Lung (tissue), 12 donors: ENCODE results near the gene CEMIP. TPM values are rescaled to one million over a fixed set of nuclear protein-coding genes. Genes with fewer than 3 reads are reported as not detected.

Source experiments
- ATAC-seq: fragments of 200-7000 bp; cut with Tn5 transposase; one replicate; pipeline ENCODE4 v1.9.1; 2020; ENCODE audit warnings: moderate number of reproducible peaks; ENCODE audit not compliant: insufficient read depth, low FRiP score
- DNase-seq, 3 donors: peaks; one replicate each; pipeline ENCODE4 v3.0.0-alpha.2; 2013 to 2017
- H3K27ac ChIP-seq, 2 donors: one replicate each; pipeline ENCODE4 v1.5.1; 2013; ENCODE audit warnings: mild to moderate bottlenecking in 2 of 2, moderate library complexity in 2 of 2, control low read depth in 1 of 2, inconsistent platforms in 1 of 2, low read depth in 1 of 2, low read length in 1 of 2
- H3K27me3 ChIP-seq, 3 donors: one replicate each; pipeline ENCODE4 v1.5.1; 2013; ENCODE audit warnings: low read length in 2 of 3; ENCODE audit not compliant: control insufficient read depth in 3 of 3, insufficient read depth in 3 of 3
- H3K36me3 ChIP-seq, 4 donors: one replicate each; pipeline ENCODE4 v1.5.1; 2013; ENCODE audit warnings: low read length in 4 of 4, mild to moderate bottlenecking in 1 of 4, moderate library complexity in 1 of 4; ENCODE audit not compliant: control insufficient read depth in 4 of 4, insufficient read depth in 4 of 4
- H3K4me1 ChIP-seq, 5 donors: one replicate each; pipeline ENCODE4 v1.5.1; 2013; ENCODE audit warnings: low read length in 5 of 5, mild to moderate bottlenecking in 2 of 5, moderate library complexity in 1 of 5; ENCODE audit not compliant: control insufficient read depth in 5 of 5, insufficient read depth in 5 of 5
- H3K4me3 ChIP-seq: one replicate; pipeline ENCODE4 v1.5.1; 2013; ENCODE audit warnings: mild to moderate bottlenecking, control low read depth, moderate library complexity
- H3K9ac ChIP-seq, 2 donors: one replicate each; pipeline ENCODE4 v1.5.1; 2013; ENCODE audit warnings: low read length in 2 of 2, control low read depth in 1 of 2; ENCODE audit not compliant: insufficient read depth in 1 of 2
- H3K9me3 ChIP-seq, 4 donors: one replicate each; pipeline ENCODE4 v1.5.1; 2013; ENCODE audit warnings: low read length in 3 of 4, mild to moderate bottlenecking in 1 of 4, moderate library complexity in 1 of 4; ENCODE audit not compliant: control insufficient read depth in 4 of 4, insufficient read depth in 3 of 4
- WGBS, 2 donors: extraction: QIAGEN DNeasy Blood & Tissue Kit; methylation state at CpG; one replicate each; pipeline ENCODE4 v1.1.7; 2013; 5-methylcytosine and 5-hydroxymethylcytosine counted together
- polyA plus RNA-seq, 2 donors: library from polyadenylated mRNA; stranded (reverse); fragments of 200-250 nt; gene quantifications; one replicate each; pipeline ENCODE4 v1.2.1, GENCODE V29; 2013
- total RNA-seq, 2 donors: library from RNA; depleted of rRNA in 1 of 2; stranded (reverse); fragments of >200 nt in 1 of 2; gene quantifications; one replicate each; pipeline ENCODE4 v1.2.1, GENCODE V29; 2014 to 2021
- TF ChIP-seq, protein P1 (sequence below): IDR thresholded peaks from 2 replicates; pipeline ENCODE4 v1.5.1; 2012; ENCODE audit warnings: mild to moderate bottlenecking; ENCODE audit errors: control extremely low read depth, extremely low read depth
- donor health status: control.
- donor health status: control.
- donor health status: Bipolar disorder and iron deficiency.
- donor health status: healthy.
- donor health status: DM: yes; HTN: yes; CAD: no.

The CEMIP gene
- total and polyA plus RNA-seq, 4 donors: 1.9 to 32.0 (median 3.9) TPM

DNA sequence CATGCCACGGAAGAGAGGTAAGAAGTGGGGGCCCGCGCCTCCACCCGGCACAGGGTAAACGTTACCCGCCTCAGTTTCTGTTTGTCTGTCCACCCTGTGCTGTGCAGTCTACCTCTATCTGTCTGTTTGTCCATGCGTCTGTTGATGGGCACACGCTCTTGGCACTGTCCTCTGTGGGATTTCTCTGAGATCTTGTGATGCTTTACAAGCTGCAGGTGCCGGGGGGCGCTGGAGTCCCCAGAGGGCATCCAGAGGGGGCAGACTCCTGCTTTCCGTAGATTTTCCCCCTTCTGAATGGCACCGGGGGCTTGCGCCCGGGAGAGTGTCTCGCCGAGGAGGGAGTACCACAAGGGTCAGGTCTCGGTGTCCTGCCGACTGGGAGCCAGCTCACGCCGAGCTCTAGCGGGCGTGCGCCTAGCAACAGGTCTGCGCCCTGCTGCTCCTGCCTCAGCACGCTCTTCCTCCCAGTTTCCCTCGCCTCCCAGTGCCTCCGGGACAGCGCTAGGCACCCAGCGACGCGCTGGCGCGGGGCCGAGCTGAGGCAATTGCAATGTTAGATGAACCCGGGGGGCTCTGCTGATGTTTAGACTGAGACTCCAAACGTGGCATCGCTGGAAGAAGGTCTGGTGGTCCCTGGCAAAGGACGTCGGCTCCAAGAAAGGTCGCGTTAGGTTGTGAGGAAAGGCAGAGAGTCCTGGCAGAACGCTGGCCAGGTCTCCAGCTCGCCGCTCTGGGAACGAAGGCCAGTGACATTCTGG, 667 bp downstream of the CEMIP start:
- no peak overlapping the region for H3K27ac ChIP-seq
- no peak for DNase-seq
- H3K36me3 ChIP-seq: no peaks in the 10 kb centered on the region
- peaks cover 0 to 23% (median 12%) of the 10 kb centered on the region in 5 donors for H3K4me1 ChIP-seq
- TF ChIP-seq, protein P1, sequence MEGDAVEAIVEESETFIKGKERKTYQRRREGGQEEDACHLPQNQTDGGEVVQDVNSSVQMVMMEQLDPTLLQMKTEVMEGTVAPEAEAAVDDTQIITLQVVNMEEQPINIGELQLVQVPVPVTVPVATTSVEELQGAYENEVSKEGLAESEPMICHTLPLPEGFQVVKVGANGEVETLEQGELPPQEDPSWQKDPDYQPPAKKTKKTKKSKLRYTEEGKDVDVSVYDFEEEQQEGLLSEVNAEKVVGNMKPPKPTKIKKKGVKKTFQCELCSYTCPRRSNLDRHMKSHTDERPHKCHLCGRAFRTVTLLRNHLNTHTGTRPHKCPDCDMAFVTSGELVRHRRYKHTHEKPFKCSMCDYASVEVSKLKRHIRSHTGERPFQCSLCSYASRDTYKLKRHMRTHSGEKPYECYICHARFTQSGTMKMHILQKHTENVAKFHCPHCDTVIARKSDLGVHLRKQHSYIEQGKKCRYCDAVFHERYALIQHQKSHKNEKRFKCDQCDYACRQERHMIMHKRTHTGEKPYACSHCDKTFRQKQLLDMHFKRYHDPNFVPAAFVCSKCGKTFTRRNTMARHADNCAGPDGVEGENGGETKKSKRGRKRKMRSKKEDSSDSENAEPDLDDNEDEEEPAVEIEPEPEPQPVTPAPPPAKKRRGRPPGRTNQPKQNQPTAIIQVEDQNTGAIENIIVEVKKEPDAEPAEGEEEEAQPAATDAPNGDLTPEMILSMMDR: no peak
- H3K9me3 ChIP-seq: peaks cover 0 to 6% (median 0%) of the 10 kb centered on the region in 4 donors
- no peak for ATAC-seq
- H3K4me3 ChIP-seq: peak overlapping the region; percentile 34
- H3K27me3 ChIP-seq: peaks cover 0 to 10% (median 0%) of the 10 kb centered on the region in 3 donors
- no peak overlapping the region for H3K9ac ChIP-seq
- 3% methylated on average over 42 to 45 of the region's 45 CpGs for WGBS, 2 donors

DNA sequence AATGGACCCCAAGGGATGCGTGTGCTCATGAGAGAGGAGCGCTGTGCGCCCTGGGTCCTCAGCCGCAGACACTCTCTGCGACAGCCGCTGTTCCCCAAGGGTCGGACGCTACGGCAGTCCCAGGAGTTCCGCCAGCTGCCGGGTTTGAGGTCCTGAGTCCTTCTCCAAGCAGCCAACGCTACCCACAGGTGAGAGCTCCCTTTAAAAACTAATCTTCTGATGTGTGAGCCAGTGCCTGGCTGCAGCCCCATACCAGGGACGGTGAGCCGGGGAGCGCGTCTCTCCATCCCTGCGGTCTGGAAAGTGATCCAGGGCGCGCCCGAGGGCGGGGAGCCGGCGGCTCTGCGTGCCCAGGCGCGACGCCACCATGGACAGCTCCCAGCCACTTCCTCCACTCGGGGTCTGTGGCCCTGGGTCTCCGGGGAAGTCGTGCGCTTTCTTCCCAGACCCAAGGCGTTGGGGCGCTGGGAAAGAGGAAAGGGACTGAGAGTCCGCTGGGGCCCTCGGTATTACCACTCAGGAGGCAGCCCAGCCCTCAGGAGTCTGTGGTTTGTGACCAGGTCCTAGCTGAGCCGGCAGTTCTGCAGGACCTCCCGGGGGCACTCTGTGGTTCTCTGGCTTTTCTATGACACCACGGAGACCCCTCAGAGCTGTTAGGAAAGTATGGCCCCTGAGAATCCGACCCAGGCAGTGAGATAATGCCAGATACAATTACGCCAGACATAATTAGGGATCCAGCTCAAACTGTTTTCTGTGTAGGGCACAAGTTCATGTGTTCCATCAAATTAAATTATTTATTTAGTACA, 1.4 kb downstream of the CEMIP start:
- Histone ChIP-seq H3K9ac (no peak overlapping the region), H3K4me3 (peak overlapping the region; percentile 34), H3K9me3 (peaks cover 0 to 6% (median 0%) of the 10 kb centered on the region in 4 donors), H3K36me3 (no peaks in the 10 kb centered on the region), H3K27me3 (peaks cover 0 to 10% (median 0%) of the 10 kb centered on the region in 3 donors), H3K4me1 (peaks cover 0 to 23% (median 12%) of the 10 kb centered on the region in 5 donors), H3K27ac (no peak overlapping the region)
- TF ChIP-seq, protein P1: no peak
- DNase-seq: peak; percentile 75 to 86 (median 82)
- ATAC-seq: no peak
- 5% methylated on average over 40 of the region's 40 CpGs for WGBS, 2 donors

DNA sequence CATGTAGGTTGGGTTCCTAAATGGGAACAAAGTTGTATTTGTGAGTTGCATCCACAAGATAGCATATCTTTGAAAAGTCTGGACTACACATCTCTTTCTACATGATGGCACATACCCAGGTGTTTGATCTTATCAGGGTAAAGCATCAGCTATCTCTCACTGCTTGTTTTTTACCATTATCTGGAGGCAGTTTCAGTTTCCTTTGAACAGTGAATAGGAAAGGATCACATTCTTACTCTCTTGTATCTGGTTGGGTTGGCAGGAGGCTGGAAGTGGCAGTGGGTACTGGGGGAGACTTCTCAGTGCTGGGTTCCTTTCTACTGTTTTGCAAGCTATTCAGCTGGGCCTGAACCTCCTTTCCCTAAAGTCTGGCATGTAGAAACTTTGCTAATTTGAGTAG, 4.1 kb downstream of the CEMIP start:
- no peak overlapping the region for H3K27ac ChIP-seq
- ATAC-seq: no peak
- peaks cover 0 to 9% (median 0%) of the 10 kb centered on the region in 3 donors for H3K27me3 ChIP-seq
- no peak overlapping the region for H3K9ac ChIP-seq
- no peaks in the 10 kb centered on the region for H3K36me3 ChIP-seq
- DNase-seq: no peak
- H3K9me3 ChIP-seq: peaks cover 0 to 3% (median 0%) of the 10 kb centered on the region in 4 donors
- H3K4me3 ChIP-seq: no peak overlapping the region
- peaks cover 0 to 19% (median 0%) of the 10 kb centered on the region in 5 donors for H3K4me1 ChIP-seq
- TF ChIP-seq, protein P1: no peak
